BJ (cell line): ENCODE results near the gene TAOK1. TPM values are rescaled to one million over a fixed set of nuclear protein-coding genes. Genes with fewer than 3 reads are reported as not detected.
"Not testable (repeated sequence)": the region's sequence is repeated elsewhere in the genome, so short reads cannot be mapped to it uniquely, and the experiment has no call there.

ENCODE experiments used
- CTCF ChIA-PET: fragments of 350-600 bp; formaldehyde crosslinking; extraction: SDS; loops from one replicate; lab custom pipeline; 2021; ENCODE audit warnings: antibody characterized with exemption, inconsistent platforms; lab: Yijun Ruan, JAX
- POLR2A ChIA-PET: fragments of 300-600 bp; sonication (Branson Sonifier 250); formaldehyde crosslinking; extraction: SDS; loops from one replicate; lab custom pipeline; 2021; ENCODE audit warnings: antibody characterized with exemption; lab: Charles Lee
- DNase-seq: peaks from one replicate; pipeline ENCODE4 v3.0.0-alpha.2; 2011; ENCODE audit warnings: low read depth
- H3K27me3 ChIP-seq: 2 replicates; pipeline ENCODE4 v1.6.0; 2011; ENCODE audit warnings: low read length; ENCODE audit not compliant: control insufficient read depth, insufficient read depth
- H3K36me3 ChIP-seq: 2 replicates; pipeline ENCODE4 v1.5.1; 2011; ENCODE audit warnings: low read length; ENCODE audit not compliant: control insufficient read depth, insufficient read depth
- H3K4me3 ChIP-seq: 2 replicates; pipeline ENCODE4 v1.5.1; 2011; ENCODE audit warnings: low read depth, mild to moderate bottlenecking, control low read depth, low read length
- polyA plus RNA-seq: library from polyadenylated mRNA; depleted of rRNA; stranded (reverse); fragments of >200 nt; gene quantifications from 2 replicates; pipeline ENCODE4 v1.2.3, GENCODE V29; 2011
- TF ChIP-seq, protein P1 (sequence below): IDR thresholded peaks from 2 replicates; pipeline ENCODE4 v1.5.1; 2011; ENCODE audit warnings: low read depth, mild to moderate bottlenecking, control low read depth, inconsistent platforms, low read length, moderate library complexity; ENCODE audit not compliant: insufficient read depth

Gene TAOK1
- polyA plus RNA-seq, 1 experiment = 9.1 TPM

DNA sequence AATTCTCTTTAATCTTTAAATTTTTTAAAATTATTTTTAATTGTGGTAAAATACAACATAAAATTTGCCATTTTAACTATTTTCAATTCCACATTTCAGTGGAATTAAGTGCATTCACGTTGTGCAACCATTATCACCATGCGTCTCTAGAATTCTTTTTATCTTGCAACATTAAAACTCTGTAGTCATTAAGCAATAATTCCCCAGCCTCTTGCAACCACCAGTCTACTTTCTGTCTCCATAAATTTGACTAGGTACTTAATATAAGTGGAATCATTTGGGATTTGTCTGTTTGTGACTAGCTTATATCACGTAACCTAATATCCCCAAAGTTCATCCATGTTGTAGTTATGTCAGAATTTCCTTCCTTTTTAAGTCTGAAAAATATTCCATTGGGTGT, 79.1 kb downstream of the TAOK1 start:
- Histone ChIP-seq H3K27me3 (no peaks in the 10 kb centered on the region), H3K36me3 (no peaks in the 10 kb centered on the region; the same call in 1 of the 2 replicates), H3K4me3 (no peak overlapping the region)
- CTCF ChIA-PET = no interaction called here
- DNase-seq = no peak
- POLR2A ChIA-PET = no interaction called here
- TF ChIP-seq, protein P1, sequence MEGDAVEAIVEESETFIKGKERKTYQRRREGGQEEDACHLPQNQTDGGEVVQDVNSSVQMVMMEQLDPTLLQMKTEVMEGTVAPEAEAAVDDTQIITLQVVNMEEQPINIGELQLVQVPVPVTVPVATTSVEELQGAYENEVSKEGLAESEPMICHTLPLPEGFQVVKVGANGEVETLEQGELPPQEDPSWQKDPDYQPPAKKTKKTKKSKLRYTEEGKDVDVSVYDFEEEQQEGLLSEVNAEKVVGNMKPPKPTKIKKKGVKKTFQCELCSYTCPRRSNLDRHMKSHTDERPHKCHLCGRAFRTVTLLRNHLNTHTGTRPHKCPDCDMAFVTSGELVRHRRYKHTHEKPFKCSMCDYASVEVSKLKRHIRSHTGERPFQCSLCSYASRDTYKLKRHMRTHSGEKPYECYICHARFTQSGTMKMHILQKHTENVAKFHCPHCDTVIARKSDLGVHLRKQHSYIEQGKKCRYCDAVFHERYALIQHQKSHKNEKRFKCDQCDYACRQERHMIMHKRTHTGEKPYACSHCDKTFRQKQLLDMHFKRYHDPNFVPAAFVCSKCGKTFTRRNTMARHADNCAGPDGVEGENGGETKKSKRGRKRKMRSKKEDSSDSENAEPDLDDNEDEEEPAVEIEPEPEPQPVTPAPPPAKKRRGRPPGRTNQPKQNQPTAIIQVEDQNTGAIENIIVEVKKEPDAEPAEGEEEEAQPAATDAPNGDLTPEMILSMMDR = no peak

DNA sequence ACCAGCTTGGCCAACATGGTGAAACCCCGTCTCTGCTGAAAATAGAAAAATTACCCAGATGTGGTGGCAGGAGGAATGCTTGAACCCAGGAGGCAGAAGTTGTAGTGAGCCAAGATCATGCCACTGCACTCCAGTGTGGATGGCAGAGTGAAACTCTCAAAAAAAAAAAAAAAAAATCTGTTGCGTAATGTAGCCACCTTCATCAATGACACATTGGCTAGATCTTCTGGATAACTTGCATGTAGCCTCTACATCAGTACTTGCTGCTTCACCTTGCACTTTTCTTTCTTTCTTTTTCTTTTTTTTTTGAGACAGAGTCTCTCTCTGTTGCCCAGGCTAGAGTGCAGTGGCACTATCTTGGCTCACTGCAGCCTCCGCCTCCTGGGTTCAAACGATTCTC, 83.3 kb downstream of the TAOK1 start:
- POLR2A ChIA-PET, H3K36me3 ChIP-seq, DNase-seq, H3K27me3 ChIP-seq, H3K4me3 ChIP-seq: not testable (repeated sequence)
- CTCF ChIA-PET = interaction anchor here (0.8 to 1.0 kb wide), 2 partner anchors 11 to 104 kb away, joined by 3 read pairs; no protein-coding TSS in a partner anchor

DNA sequence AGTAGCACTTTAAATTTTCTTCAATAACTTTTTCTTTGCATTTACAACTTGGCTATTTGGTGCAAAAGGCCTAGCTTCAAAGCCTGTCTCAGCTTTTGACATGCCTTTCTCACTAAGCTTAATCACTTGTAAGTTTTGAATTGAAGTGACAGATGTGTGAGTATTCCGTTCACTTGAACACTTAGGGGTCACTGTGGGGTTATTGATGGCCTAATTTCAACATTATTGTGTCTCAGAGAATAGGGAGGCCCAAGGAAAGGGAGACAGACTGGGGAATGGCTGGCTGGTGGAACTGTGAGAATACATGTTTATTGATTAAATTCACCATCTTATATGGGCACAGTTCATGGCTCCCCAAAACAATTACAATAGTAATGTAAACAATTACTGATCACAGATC, 84.1 kb downstream of the TAOK1 start:
- no peak for DNase-seq
- TF ChIP-seq, protein P1 = no peak
- Histone ChIP-seq H3K4me3 (no peak overlapping the region), H3K27me3 (no peaks in the 10 kb centered on the region), H3K36me3 (peaks cover 1% of the 10 kb centered on the region; the same call in 1 of the 2 replicates)
- CTCF ChIA-PET = interaction anchor here (1.0 kb wide), 1 partner anchor 105 kb away, joined by 3 read pairs; no protein-coding TSS in a partner anchor
- POLR2A ChIA-PET = no interaction called here

GRCh38 chr17:29475891-29476290, 85.7 kb downstream of the TAOK1 start:
- no peak for DNase-seq
- ChIA-PET CTCF (no interaction called here), POLR2A (no interaction called here)
- Histone ChIP-seq H3K36me3 (peaks cover 3% of the 10 kb centered on the region), H3K4me3 (no peak overlapping the region), H3K27me3 (no peaks in the 10 kb centered on the region)
- TF ChIP-seq, protein P1 = no peak

DNA sequence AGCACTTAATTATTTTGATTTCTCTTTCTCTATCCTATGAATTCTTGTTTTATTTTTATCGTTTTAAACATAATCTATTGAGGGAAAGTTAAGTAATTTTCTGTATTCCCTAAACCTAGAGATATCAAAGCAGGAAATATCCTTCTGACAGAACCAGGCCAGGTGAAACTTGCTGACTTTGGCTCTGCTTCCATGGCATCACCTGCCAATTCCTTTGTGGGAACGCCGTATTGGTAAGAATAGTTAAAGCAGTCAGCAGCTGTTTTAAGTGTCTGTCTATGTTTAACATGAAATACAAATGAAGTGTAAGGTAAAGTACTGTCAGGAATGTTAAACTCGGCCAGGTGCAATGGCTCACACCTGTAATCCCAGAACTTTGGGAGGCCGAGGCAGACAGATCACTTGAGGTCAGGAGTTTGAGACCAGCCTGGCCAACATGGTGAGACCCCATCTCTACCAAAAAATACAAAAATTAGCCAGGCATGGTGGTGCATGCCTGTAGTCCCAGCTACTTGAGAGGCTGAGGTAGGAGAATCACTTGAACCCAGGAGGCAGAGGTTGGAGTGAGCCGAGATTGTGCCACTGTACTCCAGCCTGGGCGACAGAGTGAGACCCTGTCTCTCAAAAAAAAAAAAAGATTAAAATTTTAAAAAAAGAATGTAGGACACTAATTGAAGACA, 90.2 kb downstream of the TAOK1 start:
- H3K36me3 ChIP-seq, CTCF ChIA-PET, H3K4me3 ChIP-seq, POLR2A ChIA-PET, H3K27me3 ChIP-seq, DNase-seq: not testable (repeated sequence)

DNA sequence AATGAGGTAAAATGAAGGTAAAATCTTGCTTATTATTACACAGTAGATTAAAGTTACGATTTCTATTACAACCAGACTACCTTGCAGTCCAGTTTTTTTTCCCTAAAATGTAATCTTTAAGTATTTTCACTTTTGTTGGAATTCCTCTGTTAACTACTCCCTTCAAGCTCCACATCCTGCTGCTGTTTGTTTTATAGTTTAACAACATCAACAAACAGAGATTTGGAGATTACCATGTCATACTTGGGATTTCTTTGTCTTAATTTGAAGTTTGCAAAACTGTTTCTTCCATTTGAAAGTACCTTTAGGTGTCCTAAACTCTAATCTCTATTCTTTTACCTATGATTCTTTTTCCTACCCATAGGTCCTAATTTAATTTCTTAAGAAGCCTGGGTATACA, 93.3 kb downstream of the TAOK1 start:
- Histone ChIP-seq H3K36me3 (peaks cover 3% of the 10 kb centered on the region), H3K27me3 (no peaks in the 10 kb centered on the region), H3K4me3 (no peak overlapping the region)
- DNase-seq = no peak
- CTCF ChIA-PET = interaction anchor here (1.3 to 1.4 kb wide), 2 partner anchors 11 to 113 kb away, joined by 3 to 5 read pairs; no protein-coding TSS in a partner anchor
- POLR2A ChIA-PET = no interaction called here
- TF ChIP-seq, protein P1 = no peak
